CD14-positive monocyte (primary cell): ENCODE results near the gene RNF213. TPM values are rescaled to one million over a fixed set of nuclear protein-coding genes. Genes with fewer than 3 reads are reported as not detected.
"Not testable (repeated sequence)": the region's sequence is repeated elsewhere in the genome, so short reads cannot be mapped to it uniquely, and the experiment has no call there.

ENCODE experiments used
- DNase-seq, 3 donors: peaks; one replicate each; pipeline ENCODE4 v3.0.0-alpha.2; 2011 to 2022
- H2AFZ ChIP-seq: 2 replicates; pipeline ENCODE4 v1.6.0; 2012; ENCODE audit warnings: mild to moderate bottlenecking, low read depth, low read length, inconsistent platforms; ENCODE audit not compliant: insufficient read depth, poor library complexity, severe bottlenecking
- H3K27ac ChIP-seq, 2 donors: 1 replicate in 1 of 2; 2 replicates in 1 of 2; pipeline ENCODE4 v1.5.1; 2012 to 2013; ENCODE audit warnings: low read length in 2 of 2, control low read depth in 1 of 2, inconsistent platforms in 1 of 2, low read depth in 1 of 2, mild to moderate bottlenecking in 1 of 2
- H3K27me3 ChIP-seq, 2 donors: one replicate each; pipeline versions ENCODE4 v1.6.0 to v1.6.1; 2011 to 2013; ENCODE audit warnings: low read length in 2 of 2; ENCODE audit not compliant: control insufficient read depth in 2 of 2, insufficient read depth in 2 of 2
- H3K36me3 ChIP-seq, 2 donors: replicated peaks in 1 of 2; 1 replicate in 1 of 2; 2 replicates in 1 of 2; pipeline versions ENCODE4 v1.5.1 to v1.6.1; 2012 to 2013; ENCODE audit warnings: low read length in 2 of 2, control low read depth in 1 of 2, inconsistent platforms in 1 of 2, mild to moderate bottlenecking in 1 of 2; ENCODE audit not compliant: insufficient read depth in 2 of 2, control insufficient read depth in 1 of 2
- H3K4me1 ChIP-seq, 2 donors: 1 replicate in 1 of 2; 2 replicates in 1 of 2; pipeline versions ENCODE4 v1.5.1 to v1.6.1; 2012 to 2013; ENCODE audit warnings: low read length in 2 of 2, control low read depth in 1 of 2, inconsistent platforms in 1 of 2, mild to moderate bottlenecking in 1 of 2, moderate library complexity in 1 of 2; ENCODE audit not compliant: insufficient read depth in 2 of 2, control insufficient read depth in 1 of 2
- H3K4me2 ChIP-seq: replicated peaks from 2 replicates; pipeline ENCODE3; 2012; ENCODE audit warnings: low read length, moderate library complexity, mild to moderate bottlenecking; ENCODE audit not compliant: poor library complexity, severe bottlenecking; ENCODE audit errors: extremely low read depth
- H3K4me3 ChIP-seq, 3 experiments: fragments of 200-600 bp in 1 of 3; sonication (generic) in 1 of 3; replicated peaks in 1 of 3; 1 replicate in 2 of 3; 2 replicates in 1 of 3; pipeline ENCODE4 v1.5.1; 2011 to 2013; ENCODE audit warnings: low read length in 3 of 3, mild to moderate bottlenecking in 3 of 3, control low read depth in 2 of 3, low read depth in 2 of 3, inconsistent platforms in 1 of 3, moderate library complexity in 1 of 3
- H3K79me2 ChIP-seq: 2 replicates; pipeline ENCODE4 v1.6.0; 2012; ENCODE audit warnings: mild to moderate bottlenecking, control low read depth, inconsistent platforms, low read length, moderate library complexity; ENCODE audit not compliant: insufficient read depth
- H3K9ac ChIP-seq: 2 replicates; pipeline ENCODE4 v1.6.0; 2017; ENCODE audit warnings: low read length, mild to moderate bottlenecking; ENCODE audit not compliant: insufficient read depth, poor library complexity, severe bottlenecking
- H3K9me3 ChIP-seq, 2 donors: replicated peaks in 1 of 2; 1 replicate in 1 of 2; 2 replicates in 1 of 2; pipeline versions ENCODE4 v1.5.1 to v1.6.1; 2012 to 2013; ENCODE audit warnings: low read length in 2 of 2, control low read depth in 1 of 2; ENCODE audit not compliant: control insufficient read depth in 1 of 2, insufficient read depth in 1 of 2
- H4K20me1 ChIP-seq: 2 replicates; pipeline ENCODE4 v1.6.0; 2012; ENCODE audit warnings: mild to moderate bottlenecking, low read length, control low read depth, moderate library complexity; ENCODE audit not compliant: insufficient read depth
- H3K27ac Mint-ChIP-seq, 7 donors: one replicate each; pipeline ENCODE4 v1.8.0; 2020; ENCODE audit warnings: mild to moderate bottlenecking in 7 of 7, mixed read lengths in 7 of 7, moderate library complexity in 6 of 7, inconsistent platforms in 2 of 7
- H3K27me3 Mint-ChIP-seq, 3 donors: one replicate each; pipeline ENCODE4 v1.8.0; 2021 to 2022; ENCODE audit warnings: low read depth in 3 of 3, mild to moderate bottlenecking in 3 of 3, mixed read lengths in 3 of 3, moderate library complexity in 3 of 3, inconsistent platforms in 1 of 3
- H3K36me3 Mint-ChIP-seq, 2 donors: one replicate each; pipeline ENCODE4 v1.8.0; 2020; ENCODE audit warnings: mixed read lengths in 2 of 2, inconsistent platforms in 1 of 2, mild to moderate bottlenecking in 1 of 2
- H3K4me1 Mint-ChIP-seq: one replicate; pipeline ENCODE4 v1.8.0; 2020; ENCODE audit warnings: mild to moderate bottlenecking, mixed read lengths
- H3K4me3 Mint-ChIP-seq, 2 donors: one replicate each; pipeline ENCODE4 v1.8.0; 2020; ENCODE audit warnings: mild to moderate bottlenecking in 2 of 2, mixed read lengths in 2 of 2, moderate library complexity in 1 of 2
- H3K9me3 Mint-ChIP-seq, 7 donors: one replicate each; pipeline ENCODE4 v1.8.0; 2020 to 2022; ENCODE audit warnings: mixed read lengths in 7 of 7, mild to moderate bottlenecking in 6 of 7, moderate library complexity in 6 of 7, inconsistent platforms in 2 of 7
- CTCF ChIP-seq: fragments of 200-600 bp; IDR thresholded peaks from one replicate; pipeline ENCODE4 v1.8.0; 2022; ENCODE audit warnings: antibody characterized with exemption, mild to moderate bottlenecking
- WGBS: methylation state at CpG from one replicate; pipeline ENCODE4 v1.1.5; 2013; ENCODE audit warnings: missing lambda C conversion rate; ENCODE audit not compliant: insufficient coverage; 5-methylcytosine and 5-hydroxymethylcytosine counted together
- intact Hi-C, 2 donors: fragments of 100-400 bp; cut with micrococcal nuclease; formaldehyde crosslinking; loops; one replicate each; pipeline versions ENCODE4 v1.15.0 to v1.15.1; 2023
- polyA plus RNA-seq, 3 donors: library from polyadenylated mRNA; depleted of rRNA in 1 of 3; unstranded in 2 of 3; stranded (reverse) in 1 of 3; fragments of 300-500 nt in 2 of 3; fragments of >200 nt in 1 of 3; fragmentation: Illumina TruSeq in 2 of 3; gene quantifications; 1 replicate in 2 of 3; 2 replicates in 1 of 3; pipeline ENCODE4 v1.2.3, GENCODE V29; 2012 to 2021

The RNF213 gene
- polyA plus RNA-seq, 3 donors = 10.3 to 196 (median 18.1) TPM

GRCh38 chr17:80327518-80327917, 66.9 kb downstream of the RNF213 start:
- DNase-seq = peak in 2 of 3 donors; percentile 42 to 45
- H3K4me2 ChIP-seq = no peak overlapping the region
- peaks cover 0 to 2% (median 1%) of the 10 kb centered on the region in 3 donors for H3K27me3 Mint-ChIP-seq
- H3K9me3 ChIP-seq = no peaks in the 10 kb centered on the region
- peaks cover 15% of the 10 kb centered on the region for H3K4me1 Mint-ChIP-seq
- peaks cover 98% of the 10 kb centered on the region in 2 donors for H3K36me3 Mint-ChIP-seq
- peaks cover 100% of the 10 kb centered on the region for H4K20me1 ChIP-seq
- H2AFZ ChIP-seq = no peak overlapping the region
- 22% methylated on average over 10 of the region's 10 CpGs for WGBS
- H3K4me1 ChIP-seq = peaks cover 0 to 8% of the 10 kb centered on the region in 2 donors
- H3K36me3 ChIP-seq = peaks cover 90 to 100% of the 10 kb centered on the region in 2 donors
- no peak overlapping the region for H3K9ac ChIP-seq
- H3K9me3 Mint-ChIP-seq = no peaks in the 10 kb centered on the region
- H3K4me3 ChIP-seq = no peak overlapping the region
- peak overlapping the region in 3 of 7 donors; percentile 36 to 55 (median 38) for H3K27ac Mint-ChIP-seq
- TF ChIP-seq CTCF = no peak
- no peak overlapping the region for H3K27ac ChIP-seq
- intact Hi-C loops = no loop called here
- no peaks in the 10 kb centered on the region for H3K27me3 ChIP-seq
- H3K4me3 Mint-ChIP-seq = no peak overlapping the region
- H3K79me2 ChIP-seq = no peaks in the 10 kb centered on the region

GRCh38 chr17:80328634-80329380, 68.2 kb downstream of the RNF213 start:
- intact Hi-C loops = no loop called here
- Histone ChIP-seq H3K27ac (peak overlapping the region in 1 of 2 donors; percentile 14), H4K20me1 (peaks cover 97% of the 10 kb centered on the region), H3K4me1 (peaks cover 0 to 8% of the 10 kb centered on the region in 2 donors), H3K27me3 (no peaks in the 10 kb centered on the region), H3K4me2 (no peak overlapping the region), H3K9ac (no peak overlapping the region), H3K79me2 (no peaks in the 10 kb centered on the region), H2AFZ (no peak overlapping the region), H3K4me3 (no peak overlapping the region), H3K9me3 (no peaks in the 10 kb centered on the region), H3K36me3 (peaks cover 89 to 100% of the 10 kb centered on the region in 2 donors)
- H3K9me3 Mint-ChIP-seq = no peaks in the 10 kb centered on the region
- H3K27me3 Mint-ChIP-seq = peaks cover 0 to 2% (median 1%) of the 10 kb centered on the region in 3 donors
- H3K4me3 Mint-ChIP-seq = no peak overlapping the region
- H3K4me1 Mint-ChIP-seq = peaks cover 14% of the 10 kb centered on the region
- H3K27ac Mint-ChIP-seq = peak overlapping the region in 1 of 7 donors; percentile 16
- no peak for TF ChIP-seq CTCF
- 71% methylated on average over 14 of the region's 21 CpGs for WGBS
- DNase-seq = no peak
- H3K36me3 Mint-ChIP-seq = peaks cover 97 to 98% of the 10 kb centered on the region in 2 donors

GRCh38 chr17:80329421-80329820, 68.8 kb downstream of the RNF213 start:
- Histone ChIP-seq H4K20me1 (peaks cover 97% of the 10 kb centered on the region), H3K36me3 (peaks cover 89 to 100% of the 10 kb centered on the region in 2 donors)
- H3K27ac Mint-ChIP-seq, H3K4me3 ChIP-seq, H2AFZ ChIP-seq, H3K4me3 Mint-ChIP-seq, H3K27ac ChIP-seq, H3K79me2 ChIP-seq, intact Hi-C loops, H3K27me3 ChIP-seq, H3K4me2 ChIP-seq, DNase-seq, H3K9ac ChIP-seq, H3K9me3 ChIP-seq, H3K4me1 ChIP-seq, H3K27me3 Mint-ChIP-seq, H3K9me3 Mint-ChIP-seq: not testable (repeated sequence)
- Mint-ChIP-seq H3K4me1 (peaks cover 14% of the 10 kb centered on the region), H3K36me3 (peaks cover 97 to 98% of the 10 kb centered on the region in 2 donors)
- 100% methylated on average over 2 of the region's 6 CpGs for WGBS
